DMS 273 treated with DMSO at 0.1 percent for 48 hours (cell line): ENCODE measurements around the gene ZNF808.
A peak's percentile ranks its signal among the peaks of the same experiment; 100 is the strongest.
"Not testable (repeated sequence)": the region's sequence is repeated elsewhere in the genome, so short reads cannot be mapped to it uniquely, and the experiment has no call there.

Source experiments
- DNase-seq: peaks from one replicate; lab custom pipeline; 2025; lab: John Stamatoyannopoulos, UW

The ZNF808 gene

DNA sequence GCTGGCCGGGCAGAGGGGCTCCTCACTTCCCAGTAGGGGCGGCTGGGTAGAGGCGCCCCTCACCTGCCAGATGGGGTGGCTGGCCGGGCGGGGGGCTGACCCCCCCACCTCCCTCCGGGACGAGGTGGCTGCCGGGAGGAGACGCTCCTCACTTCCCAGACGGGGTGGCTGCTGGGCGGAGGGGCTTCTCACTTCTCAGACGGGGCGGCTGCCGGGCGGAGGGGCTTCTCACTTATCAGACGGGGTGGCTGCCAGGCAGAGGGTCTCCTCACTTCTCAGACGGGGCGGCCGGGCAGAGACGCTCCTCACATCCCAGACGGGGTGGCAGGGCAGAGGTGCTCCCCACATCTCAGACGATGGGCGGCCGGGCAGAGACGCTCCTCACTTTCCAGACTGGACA is 66.0 kb downstream of the ZNF808 start:
- DNase-seq, result not testable (repeated sequence)

- DNase-seq, result no peak
These were observed 71.8 kb downstream of the ZNF808 start for GRCh38 chr19:52599241-52599640.

GRCh38 chr19:52600639-52601024 is 73.2 kb downstream of the ZNF808 start:
- no peak for DNase-seq

DNA sequence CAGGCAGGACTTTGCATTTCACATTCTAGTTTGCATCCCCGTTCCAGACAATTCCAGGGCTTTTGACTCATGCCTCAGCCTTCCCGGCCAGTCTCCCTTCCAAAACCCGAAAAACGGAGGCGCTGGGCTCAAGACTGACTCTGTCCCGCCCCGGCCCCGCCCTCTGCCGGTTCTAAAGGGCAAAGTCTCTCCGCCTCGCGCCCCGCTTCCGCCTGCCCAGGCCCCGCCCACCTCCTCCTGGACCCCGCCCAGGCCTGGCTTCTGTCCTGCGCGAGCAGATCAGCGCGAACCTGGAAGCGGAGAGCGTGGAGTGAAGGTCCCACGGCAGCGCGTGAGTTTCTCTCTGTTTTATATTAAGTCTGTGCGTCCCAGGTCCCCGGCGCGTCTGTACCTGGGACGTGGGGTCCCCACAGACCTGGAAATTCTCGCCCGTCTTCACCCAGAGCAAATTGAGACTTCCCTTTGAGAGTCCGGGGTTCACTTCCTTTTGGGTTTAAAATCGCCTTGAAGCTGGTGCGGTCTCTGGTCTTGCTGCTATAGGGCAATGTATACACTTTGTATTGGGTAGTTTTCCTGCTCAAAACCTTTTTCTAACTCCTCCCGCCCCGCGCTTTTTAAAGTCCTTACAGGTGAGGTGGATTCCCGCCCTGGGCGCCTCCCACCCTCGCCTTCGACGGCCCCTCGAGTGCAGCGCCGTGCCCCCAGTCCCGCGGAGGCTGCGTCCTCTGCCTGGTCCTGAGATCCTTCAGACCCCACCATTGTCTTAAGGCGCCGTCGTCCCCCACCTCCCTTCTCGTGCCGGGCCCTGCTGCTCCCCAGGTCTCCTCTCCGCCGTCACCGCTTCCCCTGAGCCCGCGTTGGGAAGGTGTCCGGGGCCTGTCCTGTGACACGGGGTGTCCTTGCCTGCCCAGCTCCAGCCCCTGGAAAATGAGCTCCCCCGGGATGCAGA is 73.8 kb downstream of the ZNF808 start:
- DNase-seq, result peak; percentile 35

DNA sequence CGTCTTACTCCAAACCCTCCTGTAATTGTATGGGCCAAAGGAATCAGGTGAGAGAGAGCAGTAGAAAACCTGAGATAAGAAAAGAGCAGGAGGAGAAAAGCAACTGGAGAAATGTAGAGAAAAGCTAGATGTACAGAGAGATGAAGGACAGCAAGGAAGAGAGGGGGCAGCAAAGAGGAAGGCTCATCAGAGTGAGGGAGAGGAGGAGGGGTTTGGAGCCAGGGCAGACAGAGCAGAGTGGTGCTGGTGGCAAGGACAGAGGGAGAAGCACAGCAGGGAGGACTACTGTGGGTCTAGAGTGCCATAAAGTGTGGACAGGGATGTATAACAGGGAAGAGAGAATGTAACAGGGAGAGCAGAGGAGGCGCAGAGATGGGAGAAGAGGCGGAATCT is 74.5 kb downstream of the ZNF808 start:
- DNase-seq, result not testable (repeated sequence)

DNA sequence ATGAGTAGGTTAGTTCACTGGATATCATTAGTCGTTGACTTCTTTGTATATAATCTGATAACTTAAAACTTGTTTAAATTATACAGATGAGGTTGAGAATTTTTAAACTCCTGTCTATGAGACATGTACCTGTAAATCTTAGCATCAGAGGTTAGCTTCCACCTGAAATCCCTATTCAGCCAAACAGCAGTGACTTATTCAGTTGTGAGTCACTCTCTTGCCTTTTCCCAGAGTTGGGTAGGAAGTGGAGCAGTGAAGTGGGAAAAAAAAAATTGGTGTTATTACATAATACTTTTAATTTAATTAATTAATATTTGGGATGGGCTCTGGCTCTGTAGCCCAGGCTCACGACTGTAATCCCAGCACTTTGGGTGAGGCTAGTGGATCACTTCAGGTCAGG is 75.5 kb downstream of the ZNF808 start:
- no peak for DNase-seq

DNA sequence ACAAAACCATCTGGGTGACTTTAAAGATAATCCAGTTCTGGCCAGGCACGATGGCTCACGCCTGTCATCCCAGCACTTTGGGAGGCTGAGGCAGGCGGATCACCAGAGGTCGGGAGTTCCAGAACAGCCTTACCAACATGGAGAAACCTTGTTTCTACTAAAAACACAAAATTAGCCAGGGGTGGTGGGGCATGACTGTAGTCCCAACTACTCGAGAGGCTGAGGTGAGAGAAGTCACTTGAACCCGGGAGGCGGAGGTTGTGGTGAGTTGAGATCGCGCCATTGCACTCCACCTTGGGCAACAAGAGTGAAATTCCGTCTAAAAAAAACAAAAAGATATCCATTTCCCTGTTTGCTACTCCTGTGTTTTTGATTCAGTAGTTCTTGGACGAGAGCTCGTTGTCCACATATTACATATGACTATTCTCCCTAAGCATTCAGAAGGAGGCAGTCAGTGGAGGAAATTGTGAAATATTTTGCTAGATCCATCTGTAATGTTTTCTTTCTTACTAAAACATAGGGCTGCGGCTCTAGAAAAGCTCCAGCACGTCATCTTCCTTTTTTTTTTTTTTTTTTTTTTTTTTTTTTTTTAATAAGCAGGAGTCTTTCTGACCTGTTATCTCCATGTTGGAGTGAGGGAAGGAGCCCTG is 76.2 kb downstream of the ZNF808 start:
- DNase-seq, result no peak
